AML-193 (cell line): Measurements from ENCODE around the gene MYCN.

Experiments
- DNase-seq, 2 experiments: peaks; one replicate each; lab custom pipeline; 2025; lab: John Stamatoyannopoulos, UW

Gene MYCN

DNA sequence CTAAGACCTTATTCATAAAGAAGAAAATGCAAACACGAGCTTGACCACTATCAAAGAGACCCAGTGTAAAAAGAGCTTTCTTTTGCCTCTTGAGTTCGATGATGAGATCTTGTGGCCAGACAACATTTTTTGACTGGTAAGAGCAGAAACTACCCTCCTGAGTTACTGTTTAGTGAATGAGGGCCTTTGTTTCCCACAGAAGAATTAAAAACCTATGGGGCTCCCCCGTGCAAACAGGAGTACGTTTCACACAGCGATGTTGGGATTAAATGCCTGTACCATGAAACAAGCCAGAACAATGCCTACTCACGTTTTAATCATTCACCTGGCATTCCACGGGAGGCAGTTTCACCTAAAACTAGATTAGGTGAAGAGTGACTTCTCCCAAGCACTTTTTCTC is 36.0 kb downstream of the MYCN start:
- DNase-seq, result no peak

DNA sequence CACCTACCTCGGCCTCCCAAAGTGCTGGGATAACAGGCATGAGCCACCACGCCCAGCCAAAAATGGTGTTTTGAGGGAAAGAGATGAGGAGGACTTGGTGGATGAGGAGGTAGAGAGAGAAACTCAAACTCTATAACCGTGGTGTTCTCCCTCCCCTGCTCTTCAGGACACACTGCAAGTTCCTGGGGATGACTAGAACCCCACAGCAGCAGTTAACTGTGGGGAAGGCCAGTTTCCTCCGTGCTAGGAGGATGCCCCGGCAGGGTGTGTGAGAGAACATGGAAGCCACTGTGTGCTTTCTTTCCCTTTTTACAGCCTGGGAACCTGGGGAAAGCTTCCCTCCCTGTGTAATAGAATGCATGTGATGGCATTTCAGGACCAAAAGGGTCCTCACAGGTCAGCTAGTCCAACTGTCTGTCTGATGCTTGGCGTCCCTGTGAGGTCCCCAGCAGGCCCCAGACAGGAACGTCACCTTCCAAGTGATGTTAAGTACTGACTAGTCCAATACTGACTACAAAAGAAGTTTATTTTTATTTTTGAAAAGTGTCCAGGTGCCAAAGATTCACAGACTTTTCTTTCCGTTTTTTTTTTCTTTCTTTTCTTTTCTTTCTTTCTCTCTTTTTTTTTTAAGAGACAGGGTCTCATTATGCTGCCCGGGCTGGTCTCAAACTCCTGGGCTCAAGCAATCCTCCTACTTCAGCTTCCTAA is 38.9 kb downstream of the MYCN start:
- no peak for DNase-seq

DNA sequence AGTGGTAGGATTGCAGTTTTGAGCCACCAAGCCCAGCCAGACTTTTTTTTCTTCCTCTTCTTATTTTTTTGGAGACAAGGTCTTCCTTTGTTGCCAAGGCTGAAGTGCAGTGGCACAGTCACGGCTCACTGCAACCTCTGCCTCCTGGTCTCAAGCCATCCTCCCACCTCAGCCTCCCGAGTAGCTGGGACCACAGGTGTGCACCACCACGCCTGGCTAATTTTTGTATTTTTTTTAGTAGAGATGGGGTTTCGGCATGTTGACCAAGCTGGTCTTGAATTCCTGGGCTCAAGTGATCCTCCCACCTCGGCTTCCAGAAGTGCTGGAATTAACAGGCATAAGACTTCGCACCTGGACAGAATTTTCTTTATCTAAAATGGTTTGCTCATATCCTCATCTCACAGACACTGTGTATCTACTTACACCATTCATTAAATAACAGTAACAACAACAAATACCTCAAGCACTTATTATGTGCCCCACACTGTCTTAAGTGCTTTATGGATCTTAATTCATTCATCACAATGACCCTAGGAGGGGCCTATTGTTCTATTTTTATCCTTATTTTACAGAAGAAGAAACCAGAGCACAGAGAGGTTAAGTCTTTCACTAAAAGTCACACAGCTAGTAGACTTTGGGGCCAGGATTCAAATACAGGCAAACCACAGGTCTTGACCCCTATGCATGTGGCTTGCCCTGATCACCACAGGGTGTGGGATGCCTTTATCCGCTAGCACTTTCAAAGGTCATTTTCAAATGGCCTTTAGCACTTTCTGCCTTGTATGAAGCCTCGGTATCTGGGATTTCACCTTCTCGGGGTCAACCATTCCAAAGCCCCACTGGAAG is 39.6 kb downstream of the MYCN start:
- DNase-seq, result no peak

DNA sequence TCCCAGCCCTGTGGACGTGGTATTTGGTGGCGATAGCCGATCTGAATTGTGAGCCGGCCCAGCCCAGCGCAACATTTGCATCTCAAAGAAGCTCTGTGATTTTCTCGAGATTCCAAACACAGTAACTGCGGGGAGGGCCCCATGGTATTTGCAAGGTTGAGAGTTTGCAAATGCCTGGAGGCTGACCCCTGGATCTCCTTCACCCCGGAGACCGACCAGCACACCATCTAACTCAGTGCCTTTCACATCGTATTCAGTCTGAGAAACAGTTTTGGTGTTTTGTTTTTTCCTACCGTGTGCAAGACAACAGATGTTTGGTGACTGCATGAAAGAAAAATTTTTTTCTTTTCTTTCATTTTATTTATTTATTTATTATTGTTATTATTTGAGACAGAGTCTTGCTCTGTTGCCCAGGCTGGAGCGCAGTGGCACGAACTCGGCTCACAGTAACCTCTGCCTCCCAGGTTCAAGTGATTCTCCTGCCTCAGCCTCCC is 40.3 kb downstream of the MYCN start:
- no peak for DNase-seq

DNA sequence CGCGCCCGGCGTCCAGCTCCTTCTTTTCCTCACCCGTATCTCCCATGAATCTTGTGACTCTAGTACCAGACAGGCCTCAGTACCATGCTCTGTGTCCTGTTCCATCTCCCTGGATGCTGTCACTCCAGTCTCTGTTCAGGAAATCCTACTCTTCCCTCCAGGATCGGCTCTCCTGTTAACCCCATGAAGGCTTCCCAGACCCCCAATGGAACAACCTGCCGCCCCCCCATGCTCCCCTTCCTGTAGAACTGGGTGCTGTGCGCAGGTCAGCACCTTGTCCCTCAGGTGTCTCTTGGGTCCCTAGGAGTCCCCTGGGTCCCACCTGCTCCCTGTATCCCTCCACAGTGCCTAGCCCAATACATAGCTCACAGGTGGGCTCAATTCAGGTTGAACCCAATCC is 41.3 kb downstream of the MYCN start:
- DNase-seq, result no peak

DNA sequence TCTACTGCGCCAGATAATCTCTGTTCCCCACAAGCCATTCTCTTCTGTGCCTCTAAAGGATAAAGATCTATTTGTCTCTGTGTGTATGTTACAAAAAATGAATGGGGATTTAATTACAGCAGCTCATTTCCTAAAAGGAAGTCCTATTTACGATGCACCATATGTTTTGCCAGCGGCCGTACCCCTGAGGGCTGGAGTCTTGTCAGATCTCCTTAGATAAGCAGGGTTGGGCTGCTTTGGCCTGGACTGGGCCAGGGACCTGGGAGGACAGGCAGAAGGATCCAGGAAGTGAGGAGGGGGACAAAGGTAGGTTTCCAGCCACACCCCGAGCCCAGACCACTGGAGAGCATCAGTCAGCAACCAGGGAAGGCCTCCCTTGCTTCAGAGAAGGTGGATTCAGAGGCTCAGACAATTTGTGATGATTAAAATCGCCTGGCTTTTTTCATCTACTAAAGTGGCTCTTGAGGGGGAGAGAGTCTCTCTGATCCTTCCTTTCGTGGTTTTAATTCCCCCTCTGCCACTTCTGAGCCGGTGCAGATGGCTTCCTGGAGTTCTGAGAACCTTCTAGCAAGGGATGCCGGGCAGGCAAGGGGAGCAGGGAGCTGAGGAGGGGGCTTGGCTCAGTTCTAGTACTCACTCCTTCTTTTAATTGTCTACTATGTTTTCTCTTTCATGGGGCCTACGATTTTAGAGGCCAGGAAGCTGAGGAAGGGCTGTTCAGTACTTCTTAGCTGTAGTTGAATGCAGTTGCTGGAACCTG is 42.1 kb downstream of the MYCN start:
- DNase-seq, result no peak

DNA sequence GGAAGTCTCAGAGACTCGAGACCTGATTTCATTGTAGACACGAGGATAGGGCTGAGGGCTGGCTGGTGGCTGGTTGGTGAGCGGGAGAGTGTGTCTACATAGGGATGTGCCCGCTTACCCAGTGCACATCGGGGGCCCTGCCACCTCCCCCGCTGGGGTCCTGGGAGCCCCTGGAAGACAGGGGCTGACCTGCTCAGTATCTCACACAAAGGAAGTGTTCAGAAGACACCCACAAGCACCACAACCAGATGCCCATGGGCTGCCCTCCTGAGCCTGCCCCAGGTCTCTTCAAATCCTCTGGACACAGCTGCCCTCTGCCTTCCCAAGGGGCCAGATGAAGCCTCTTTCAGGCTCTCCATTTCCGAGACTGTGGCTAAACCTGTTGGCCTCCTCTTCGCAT is 43.1 kb downstream of the MYCN start:
- DNase-seq, result no peak

DNA sequence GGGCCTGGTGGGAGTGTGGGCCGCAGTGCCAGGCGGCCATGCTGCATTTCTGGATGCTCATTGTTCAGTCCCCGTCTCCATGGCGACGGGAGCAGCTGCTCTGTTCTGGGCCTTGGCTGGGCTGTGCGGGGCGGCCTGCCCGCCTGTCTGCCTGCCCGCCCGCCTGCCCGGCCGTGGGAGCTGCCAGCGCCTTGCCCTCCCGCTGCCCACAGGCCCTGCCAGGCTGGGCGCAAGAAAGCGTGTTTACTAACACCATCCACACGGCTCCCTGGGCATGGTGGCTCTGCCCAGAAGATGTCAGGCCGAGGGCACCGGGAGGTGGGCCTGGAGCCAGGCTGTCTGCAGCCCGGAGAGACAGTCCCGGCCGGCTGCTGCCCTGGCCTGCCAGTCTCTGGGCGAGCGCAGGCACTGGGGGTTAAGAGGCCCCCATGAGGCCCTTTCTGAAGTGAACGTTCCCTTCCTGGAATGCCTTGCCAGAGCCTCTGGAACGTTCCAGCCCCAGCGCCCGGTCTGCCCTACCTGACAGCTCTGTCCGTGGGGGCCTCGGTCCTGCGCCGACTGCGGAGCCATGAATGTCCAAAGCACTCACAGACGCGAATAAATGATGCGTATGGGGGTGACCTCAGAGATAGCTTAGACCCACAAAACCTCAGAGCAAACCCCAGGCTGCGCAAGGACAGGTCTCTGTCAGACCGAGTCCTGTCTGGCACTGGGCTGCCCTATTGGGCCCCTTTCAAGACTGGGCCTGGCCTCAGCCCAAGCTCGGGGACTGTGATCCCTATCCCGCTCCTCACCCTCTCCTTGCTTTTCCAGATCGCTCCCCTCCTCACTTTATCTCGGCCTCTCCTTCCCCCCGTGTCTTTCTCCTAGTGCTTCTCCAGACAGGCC is 44.3 kb downstream of the MYCN start:
- DNase-seq, result no peak

DNA sequence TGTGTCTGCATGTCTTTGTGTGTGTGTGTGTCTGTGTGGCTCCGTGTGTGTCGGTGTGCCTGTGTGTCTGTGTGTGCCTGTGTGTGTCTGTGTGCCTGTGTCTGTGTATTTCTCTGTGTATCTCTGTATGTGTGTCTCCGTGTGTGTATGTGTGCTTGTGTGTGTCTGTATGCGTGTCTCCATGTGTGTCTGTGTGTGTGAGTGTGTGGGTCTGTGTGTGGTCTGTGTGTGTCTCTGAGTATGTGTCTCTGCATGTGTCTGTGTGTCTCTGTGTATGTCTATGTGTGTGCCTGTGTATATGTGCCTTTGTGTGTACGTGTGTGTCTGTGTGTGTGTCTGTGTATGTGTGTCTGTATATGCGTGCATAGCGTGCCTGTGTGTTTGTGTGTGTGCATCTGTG is 45.2 kb downstream of the MYCN start:
- no peak for DNase-seq

DNA sequence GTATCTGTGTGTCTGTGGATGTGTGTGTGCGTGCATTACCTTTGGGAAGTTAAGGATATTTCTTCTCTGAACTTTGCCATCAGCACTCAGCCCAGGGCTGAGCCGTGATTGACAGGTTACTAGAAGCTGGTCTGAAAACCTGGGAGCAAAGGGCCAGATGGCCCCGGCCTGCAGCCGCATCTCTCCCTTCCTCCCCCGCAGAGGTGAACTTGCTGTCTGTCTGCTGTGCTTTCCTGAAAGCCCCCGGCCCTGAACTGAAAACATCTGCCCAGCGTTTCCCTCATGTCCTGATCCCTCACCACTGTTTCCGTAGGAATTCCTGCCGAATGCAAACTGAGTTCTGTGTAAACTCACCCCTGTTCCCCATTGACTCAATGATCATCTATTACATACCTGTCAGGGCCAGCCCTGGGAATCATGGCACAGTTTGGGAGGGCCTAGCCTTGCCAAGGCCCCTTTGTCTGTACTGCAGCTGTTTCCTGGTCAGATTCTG is 45.8 kb downstream of the MYCN start:
- no peak for DNase-seq

DNA sequence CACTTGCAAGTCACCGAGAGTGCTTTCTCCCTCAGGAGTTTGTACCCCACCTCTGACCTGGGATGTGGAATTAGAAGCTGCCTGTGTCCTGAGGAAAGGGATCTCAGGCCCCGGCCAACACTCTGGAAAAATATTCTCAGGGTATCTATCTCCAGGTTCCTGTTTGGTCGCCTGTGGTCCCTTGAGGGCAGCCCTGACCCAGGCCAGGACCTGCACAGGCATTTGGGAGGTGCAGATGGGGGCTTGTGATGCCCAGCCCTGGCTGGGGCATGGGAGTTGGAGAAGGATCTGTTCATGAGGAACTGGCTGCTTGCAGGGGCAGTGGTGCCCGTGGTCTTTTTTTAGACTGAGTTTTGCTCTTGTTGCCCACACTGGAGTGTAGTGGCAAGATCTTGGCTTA is 46.3 kb downstream of the MYCN start:
- no peak for DNase-seq

DNA sequence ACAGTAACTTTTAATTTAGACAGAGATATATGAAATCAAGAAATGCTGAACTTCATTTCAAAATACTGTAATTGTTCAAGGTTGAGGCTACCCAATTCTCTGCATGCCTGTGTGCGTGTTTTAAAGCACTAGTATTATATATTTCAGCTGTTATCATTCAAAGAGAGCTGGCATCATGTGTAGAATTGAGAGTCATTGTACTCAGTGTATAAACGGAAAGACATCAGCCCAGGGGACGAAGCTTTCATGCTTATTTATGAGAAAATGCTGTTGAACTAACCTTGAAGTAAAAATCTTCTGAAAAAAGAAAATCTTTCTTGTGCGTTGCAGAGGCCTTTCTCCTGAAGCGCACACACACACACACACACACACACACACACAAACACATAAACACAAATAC is 48.4 kb downstream of the MYCN start:
- DNase-seq, result no peak

DNA sequence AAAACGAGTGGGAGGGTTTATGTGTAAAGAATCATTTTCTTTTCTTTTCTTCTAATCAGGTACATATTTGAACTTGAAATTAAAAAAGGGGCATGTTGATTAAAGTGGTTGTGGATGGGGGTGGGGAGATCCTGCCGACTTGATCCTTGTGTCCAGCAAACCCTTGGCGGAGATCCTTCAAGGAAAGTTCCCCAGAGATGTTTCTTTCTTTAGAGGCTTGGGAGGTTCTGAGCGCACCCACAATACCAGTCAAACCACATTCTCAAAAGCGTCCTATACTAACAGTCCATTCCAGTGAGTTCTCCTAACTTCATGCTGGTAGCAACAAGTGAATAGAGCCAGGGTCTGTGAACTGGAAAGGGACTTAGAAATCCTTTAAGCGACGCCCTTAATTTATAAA is 49.2 kb downstream of the MYCN start:
- no peak for DNase-seq

DNA sequence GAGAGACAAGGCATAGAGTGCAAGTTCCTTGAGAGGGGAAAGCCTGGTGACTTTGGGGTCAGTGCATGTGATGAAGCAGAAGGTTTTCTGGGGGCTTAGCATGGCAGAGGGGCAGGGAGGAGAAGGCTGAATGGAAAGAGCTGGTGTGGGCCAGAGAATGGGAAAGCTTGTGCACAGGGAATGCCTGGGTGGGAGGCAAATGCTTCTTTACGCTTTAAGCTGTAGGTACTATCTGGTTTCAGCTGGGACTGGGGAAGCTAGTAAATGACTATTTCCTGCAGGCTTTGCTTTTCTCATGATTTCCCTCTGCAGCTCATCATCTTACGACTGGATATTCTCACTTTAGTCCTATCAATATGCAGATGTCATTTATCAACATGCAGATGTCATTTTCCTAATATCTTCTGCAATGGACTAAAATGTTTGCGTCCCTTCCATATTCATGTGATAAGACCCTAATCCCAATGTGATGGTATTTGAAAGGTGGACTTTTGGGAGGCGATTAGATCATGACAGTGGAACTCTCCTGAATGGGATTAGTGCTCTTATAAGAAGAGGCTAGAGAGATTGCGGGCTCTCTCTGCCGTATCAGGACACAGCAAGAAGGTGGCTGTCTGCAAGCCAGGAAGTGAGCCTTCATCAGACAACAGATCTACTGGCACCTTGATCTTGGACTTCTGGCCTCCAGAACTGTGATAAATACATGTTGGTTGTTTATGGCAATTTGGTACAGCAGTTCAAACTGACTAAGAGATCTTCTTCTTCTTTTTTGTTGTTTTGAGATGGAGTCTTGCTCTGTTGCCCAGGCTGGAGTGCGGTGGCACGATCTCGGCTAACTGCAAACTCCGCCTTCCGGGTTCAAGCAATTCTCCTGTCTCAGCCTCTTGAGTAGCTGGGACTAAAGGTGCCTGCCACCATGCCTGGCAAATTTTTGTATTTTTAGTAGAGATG is 50.1 kb downstream of the MYCN start:
- DNase-seq, result no peak

DNA sequence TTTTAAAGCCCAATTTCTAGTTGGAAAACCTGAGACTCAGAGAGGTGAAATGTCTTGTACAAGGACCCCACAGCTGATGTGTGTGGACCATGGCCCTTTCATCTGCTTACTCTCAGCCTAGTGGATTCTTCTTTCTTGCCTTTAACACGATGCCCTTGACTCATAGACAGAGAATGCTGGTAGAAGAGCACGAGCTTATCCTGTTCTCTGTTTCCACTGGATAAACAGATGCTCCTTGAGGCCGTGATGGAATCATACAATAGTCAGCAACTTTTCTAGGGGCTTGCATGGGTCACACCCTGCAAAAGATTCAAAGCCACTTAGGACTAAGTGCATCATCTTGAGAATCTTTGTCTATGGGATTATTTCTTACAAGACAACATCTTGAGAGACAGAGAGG is 50.9 kb downstream of the MYCN start:
- DNase-seq, result no peak

DNA sequence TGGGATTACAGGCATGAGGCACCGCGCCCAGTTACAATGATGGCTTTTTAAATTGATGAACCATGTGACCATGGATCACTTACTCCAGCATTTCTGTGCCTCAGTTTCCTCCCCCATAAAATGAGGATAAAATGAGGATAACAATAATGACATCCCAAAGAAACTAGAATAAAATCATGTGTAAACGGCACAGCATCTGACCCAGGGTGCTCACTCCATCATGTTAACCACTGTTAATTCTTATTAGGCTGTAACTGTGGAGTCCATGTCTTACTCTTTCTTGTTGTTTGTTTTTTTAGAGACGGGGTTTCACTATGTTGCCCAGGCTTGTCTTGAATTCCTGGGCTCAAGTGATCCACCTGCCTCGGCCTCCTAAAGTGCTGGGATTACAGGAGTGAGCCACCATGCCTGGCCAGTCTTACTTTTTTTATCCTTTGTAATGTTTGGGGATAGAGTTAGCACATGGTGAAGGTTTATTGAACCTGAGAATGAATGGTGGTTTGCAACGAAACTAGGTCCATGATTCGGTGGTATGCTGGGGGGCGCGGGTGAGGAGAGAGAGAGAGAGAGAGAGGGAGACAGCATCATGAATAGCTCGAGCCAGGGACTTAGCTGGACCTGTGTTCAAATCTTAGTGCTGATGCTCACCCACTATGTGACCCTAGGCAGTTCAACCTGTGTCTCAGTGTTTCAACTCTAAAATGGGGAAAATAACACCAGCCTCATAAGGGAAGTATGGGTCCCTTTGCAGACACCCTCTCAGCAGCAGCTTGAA is 52.3 kb downstream of the MYCN start:
- no peak for DNase-seq

DNA sequence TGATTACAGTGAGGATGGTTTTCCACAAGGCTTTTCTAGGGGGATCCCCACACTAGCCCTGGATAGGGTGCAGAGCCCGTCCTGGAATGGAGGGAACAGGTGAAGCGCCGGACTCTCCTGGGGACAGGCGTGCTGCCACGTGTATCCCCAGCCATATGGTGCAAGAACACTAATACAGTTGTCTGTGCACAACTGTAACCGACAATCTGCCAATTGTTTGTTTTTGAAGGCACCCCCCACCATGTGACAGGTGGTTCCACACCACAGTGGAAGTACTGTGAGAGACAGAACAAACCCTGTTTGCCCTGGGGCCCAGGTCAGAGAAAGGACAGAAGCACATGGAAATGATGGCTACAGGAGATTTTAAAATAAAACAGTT is 52.9 kb downstream of the MYCN start:
- DNase-seq, result no peak

DNA sequence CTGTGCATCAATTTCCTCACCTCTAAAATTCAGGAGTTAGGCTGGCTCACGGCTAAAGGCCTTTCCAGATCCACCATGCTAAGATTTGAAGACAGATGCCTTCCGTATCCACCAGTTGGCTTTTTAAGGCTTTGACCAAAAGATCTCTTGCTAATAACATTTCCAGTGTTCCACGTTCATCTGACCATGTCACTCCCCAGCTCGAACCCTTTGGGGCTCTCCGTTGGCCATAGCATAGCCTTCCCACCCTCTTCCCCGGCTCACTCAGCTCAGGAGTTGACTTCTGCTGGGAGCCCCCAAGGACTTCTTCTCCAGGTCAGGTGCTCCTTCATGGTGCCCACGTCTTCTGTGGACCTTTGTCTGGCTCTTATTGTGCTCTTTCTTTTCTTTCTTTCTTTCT is 53.3 kb downstream of the MYCN start:
- DNase-seq, result no peak

DNA sequence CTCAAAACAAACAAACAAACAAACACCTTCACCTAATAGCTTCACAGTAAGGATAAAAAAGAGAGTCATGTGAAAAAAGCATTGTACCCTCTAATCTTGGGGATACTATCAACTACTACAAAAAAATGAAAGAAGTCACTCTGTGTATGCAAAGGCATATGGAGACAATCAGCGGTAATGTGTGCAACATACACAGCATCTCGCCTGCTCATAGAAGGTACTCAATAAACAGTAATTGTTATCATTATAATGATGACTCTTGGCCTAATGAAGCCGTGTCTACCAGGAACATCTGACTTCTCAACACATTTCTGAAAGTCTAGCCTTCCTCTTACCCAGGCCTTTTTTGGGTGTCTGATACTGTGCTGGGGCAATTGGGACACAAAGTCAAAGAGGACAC is 55.3 kb downstream of the MYCN start:
- no peak for DNase-seq
